ENCODE results near the gene CAMK2D. TPM values are rescaled to one million over a fixed set of nuclear protein-coding genes. Genes with fewer than 3 reads are reported as not detected.

CAMK2D gene
- total RNA-seq, 1 experiment from 2014 or later: 9.0 TPM

GRCh38 chr4:113635739-113636437 is 125.7 kb downstream of the CAMK2D start:
- Histone ChIP-seq H4K5ac (ENCODE audit: insufficient read length, low read depth, low read length) (no peak overlapping the region), H3T11ph (ENCODE audit: low read length) (no peak overlapping the region), H2BK12ac (ENCODE audit: insufficient read length, low read depth, low read length) (no peak overlapping the region), H4K8ac (replicated peaks; ENCODE audit: insufficient read length, low read depth, low read length) (no peak overlapping the region), H3K79me2 (ENCODE audit: insufficient read depth, low read length) (no peaks in the 10 kb centered on the region), H2BK5ac (ENCODE audit: insufficient read length, low read length) (no peak overlapping the region), H2BK120ac (ENCODE audit: low read depth, low read length, poor library complexity, severe bottlenecking) (no peak overlapping the region), H3K9me3 (ENCODE audit: control insufficient read depth, low read depth, low read length) (no peaks in the 10 kb centered on the region), H2AK5ac (ENCODE audit: insufficient read length, low read length) (no peak overlapping the region), H3K23me2 (ENCODE audit: insufficient read length, low read depth, low read length, poor library complexity, severe bottlenecking) (no peaks in the 10 kb centered on the region), H3K27me3 (ENCODE audit: insufficient read depth, low read length) (no peaks in the 10 kb centered on the region), H4K91ac (ENCODE audit: insufficient read length, low read depth, low read length) (no peak overlapping the region), H3K27ac (ENCODE audit: insufficient read length, low read depth, low read length) (no peak overlapping the region), H3K9ac (ENCODE audit: extremely low read depth, insufficient read length, low read length) (no peak overlapping the region), H3K23ac (ENCODE audit: insufficient read length, low read depth, low read length) (no peak overlapping the region), H2BK20ac (ENCODE audit: low read depth, low read length, poor library complexity, severe bottlenecking) (no peak overlapping the region), H3K79me1 (ENCODE audit: insufficient read depth, low read depth, low read length, poor library complexity, severe bottlenecking) (no peaks in the 10 kb centered on the region), H2BK15ac (ENCODE audit: low read depth, low read length) (no peak overlapping the region), H2AFZ (ENCODE audit: low read length) (no peak overlapping the region), H3K18ac (ENCODE audit: insufficient read length, low read depth, low read length) (no peak overlapping the region), H3K4me1 (ENCODE audit: insufficient read depth, low read length) (no peaks in the 10 kb centered on the region; the same call in 1 of the 2 replicates), H3K14ac (ENCODE audit: insufficient read depth, low read length) (no peak overlapping the region), H3K4ac (ENCODE audit: low read depth, low read length) (no peak overlapping the region), H3K4me2 (ENCODE audit: insufficient read depth, insufficient read length, low read length) (no peak overlapping the region), H3K56ac (ENCODE audit: insufficient read length, low read depth, low read length) (no peak overlapping the region), H4K20me1 (ENCODE audit: control insufficient read depth, insufficient read depth, insufficient read length) (no peaks in the 10 kb centered on the region)
- no CpG with 5 or more reads among the region's 3 CpGs for WGBS (ENCODE audit: extremely low coverage, insufficient read length, low lambda C conversion rate)
- Mint-ChIP-seq H3K9me3 (no peaks in the 10 kb centered on the region), H3K36me3 (ENCODE audit: insufficient read depth in 1 of 3, low read depth in 3 of 3) (no peaks in the 10 kb centered on the region), H3K27me3 (ENCODE audit: low read depth) (no peaks in the 10 kb centered on the region), H3K4me1 (peaks cover 10 to 23% of the 10 kb centered on the region in 2 experiments), H3K27ac (no peak overlapping the region), H3K4me3 (no peak overlapping the region)
- TF ChIP-seq, protein P1, sequence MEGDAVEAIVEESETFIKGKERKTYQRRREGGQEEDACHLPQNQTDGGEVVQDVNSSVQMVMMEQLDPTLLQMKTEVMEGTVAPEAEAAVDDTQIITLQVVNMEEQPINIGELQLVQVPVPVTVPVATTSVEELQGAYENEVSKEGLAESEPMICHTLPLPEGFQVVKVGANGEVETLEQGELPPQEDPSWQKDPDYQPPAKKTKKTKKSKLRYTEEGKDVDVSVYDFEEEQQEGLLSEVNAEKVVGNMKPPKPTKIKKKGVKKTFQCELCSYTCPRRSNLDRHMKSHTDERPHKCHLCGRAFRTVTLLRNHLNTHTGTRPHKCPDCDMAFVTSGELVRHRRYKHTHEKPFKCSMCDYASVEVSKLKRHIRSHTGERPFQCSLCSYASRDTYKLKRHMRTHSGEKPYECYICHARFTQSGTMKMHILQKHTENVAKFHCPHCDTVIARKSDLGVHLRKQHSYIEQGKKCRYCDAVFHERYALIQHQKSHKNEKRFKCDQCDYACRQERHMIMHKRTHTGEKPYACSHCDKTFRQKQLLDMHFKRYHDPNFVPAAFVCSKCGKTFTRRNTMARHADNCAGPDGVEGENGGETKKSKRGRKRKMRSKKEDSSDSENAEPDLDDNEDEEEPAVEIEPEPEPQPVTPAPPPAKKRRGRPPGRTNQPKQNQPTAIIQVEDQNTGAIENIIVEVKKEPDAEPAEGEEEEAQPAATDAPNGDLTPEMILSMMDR (conservative IDR thresholded peaks at IDR 0.05): no peak
- DNase-seq: no peak
